Measurements from ENCODE around the gene LINC00305.

GRCh38 chr18:64137914-64138313 lies 11.0 kb downstream of the LINC00305 start:
- TF ChIP-seq ETS1 (CRISPR knock-in tag; IDR thresholded peaks at IDR 0.05) (no peak), TP53 (CRISPR knock-in tag; conservative IDR thresholded peaks at IDR 0.05) (no peak), ZNF460 (CRISPR knock-in tag; IDR thresholded peaks at IDR 0.05; ENCODE audit: borderline replicate concordance) (no peak), BCLAF1 (IDR thresholded peaks at IDR 0.05) (no peak), ZNF282 (IDR thresholded peaks at IDR 0.05; ENCODE audit: partially characterized antibody) (no peak), BRF2 (CRISPR knock-in tag; IDR thresholded peaks at IDR 0.05) (no peak), ZNF24 (IDR thresholded peaks at IDR 0.05) (no peak), CHD2 (IDR thresholded peaks at IDR 0.05; ENCODE audit: low read depth, low read length) (no peak), CBFB (CRISPR knock-in tag; IDR thresholded peaks at IDR 0.05) (no peak), SNAPC5 (CRISPR knock-in tag; IDR thresholded peaks at IDR 0.05; ENCODE audit: borderline replicate concordance) (no peak), KMT2B (CRISPR knock-in tag; IDR thresholded peaks at IDR 0.05) (no peak)
- TF ChIP-seq, protein P1, sequence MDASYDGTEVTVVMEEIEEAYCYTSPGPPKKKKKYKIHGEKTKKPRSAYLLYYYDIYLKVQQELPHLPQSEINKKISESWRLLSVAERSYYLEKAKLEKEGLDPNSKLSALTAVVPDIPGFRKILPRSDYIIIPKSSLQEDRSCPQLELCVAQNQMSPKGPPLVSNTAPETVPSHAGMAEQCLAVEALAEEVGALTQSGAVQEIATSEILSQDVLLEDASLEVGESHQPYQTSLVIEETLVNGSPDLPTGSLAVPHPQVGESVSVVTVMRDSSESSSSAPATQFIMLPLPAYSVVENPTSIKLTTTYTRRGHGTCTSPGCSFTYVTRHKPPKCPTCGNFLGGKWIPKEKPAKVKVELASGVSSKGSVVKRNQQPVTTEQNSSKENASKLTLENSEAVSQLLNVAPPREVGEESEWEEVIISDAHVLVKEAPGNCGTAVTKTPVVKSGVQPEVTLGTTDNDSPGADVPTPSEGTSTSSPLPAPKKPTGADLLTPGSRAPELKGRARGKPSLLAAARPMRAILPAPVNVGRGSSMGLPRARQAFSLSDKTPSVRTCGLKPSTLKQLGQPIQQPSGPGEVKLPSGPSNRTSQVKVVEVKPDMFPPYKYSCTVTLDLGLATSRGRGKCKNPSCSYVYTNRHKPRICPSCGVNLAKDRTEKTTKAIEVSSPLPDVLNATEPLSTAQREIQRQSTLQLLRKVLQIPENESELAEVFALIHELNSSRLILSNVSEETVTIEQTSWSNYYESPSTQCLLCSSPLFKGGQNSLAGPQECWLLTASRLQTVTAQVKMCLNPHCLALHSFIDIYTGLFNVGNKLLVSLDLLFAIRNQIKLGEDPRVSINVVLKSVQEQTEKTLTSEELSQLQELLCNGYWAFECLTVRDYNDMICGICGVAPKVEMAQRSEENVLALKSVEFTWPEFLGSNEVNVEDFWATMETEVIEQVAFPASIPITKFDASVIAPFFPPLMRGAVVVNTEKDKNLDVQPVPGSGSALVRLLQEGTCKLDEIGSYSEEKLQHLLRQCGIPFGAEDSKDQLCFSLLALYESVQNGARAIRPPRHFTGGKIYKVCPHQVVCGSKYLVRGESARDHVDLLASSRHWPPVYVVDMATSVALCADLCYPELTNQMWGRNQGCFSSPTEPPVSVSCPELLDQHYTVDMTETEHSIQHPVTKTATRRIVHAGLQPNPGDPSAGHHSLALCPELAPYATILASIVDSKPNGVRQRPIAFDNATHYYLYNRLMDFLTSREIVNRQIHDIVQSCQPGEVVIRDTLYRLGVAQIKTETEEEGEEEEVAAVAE (CRISPR knock-in tag; IDR thresholded peaks at IDR 0.05; ENCODE audit: borderline replicate concordance), result no peak
